ENCODE data around the gene CARMIL1. TPM values are rescaled to one million over a fixed set of nuclear protein-coding genes. Genes with fewer than 3 reads are reported as not detected.

CARMIL1 gene
- total and polyA plus RNA-seq, 2 donors from 2014 or later, result 22.3 to 51.1 TPM

DNA sequence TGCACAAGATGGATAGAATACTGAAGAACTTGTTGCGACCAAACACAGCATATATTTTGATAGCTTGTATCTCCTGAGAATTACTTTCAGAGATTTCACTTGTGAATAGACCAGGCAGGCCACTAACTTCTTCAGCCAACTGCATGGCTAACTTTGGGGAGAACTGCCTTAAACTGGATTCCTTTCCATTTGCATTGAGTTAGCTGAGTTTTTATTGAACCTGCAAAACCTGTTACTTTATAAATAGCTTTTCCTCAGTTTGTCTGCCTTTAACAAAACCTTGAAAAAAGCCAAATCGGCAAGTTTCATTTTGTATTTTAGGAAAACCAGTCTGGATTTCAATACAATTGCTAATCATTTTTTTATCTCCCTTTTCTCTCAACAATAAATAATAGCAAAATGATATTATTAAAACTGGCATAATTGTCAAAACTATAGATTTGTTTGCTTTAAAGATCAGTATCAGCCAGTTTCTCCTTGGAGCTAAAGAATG, 300.3 kb downstream of the CARMIL1 start:
- intact Hi-C loops (cut with DNase I), result no loop called here
- H3K36me3 ChIP-seq (ENCODE audit: control insufficient read depth in 2 of 3, insufficient read depth in 3 of 3, low read length in 3 of 3), result no peaks in the 10 kb centered on the region
- DNase-seq (peak in 2 of 5 donors; percentile 58 to 61), FAIRE-seq (no peak)
- peaks cover 0 to 4% (median 0%) of the 10 kb centered on the region in 3 donors for H3K4me1 ChIP-seq (ENCODE audit: control insufficient read depth in 2 of 3, insufficient read depth in 2 of 3, low read depth in 1 of 3, low read length in 3 of 3)
- no peaks in the 10 kb centered on the region for H3K9me3 ChIP-seq (ENCODE audit: control insufficient read depth in 2 of 3, insufficient read depth in 1 of 3, low read length in 3 of 3)
- H3K4me3 ChIP-seq (ENCODE audit: low read length in 3 of 3), result no peak overlapping the region
- H3K27me3 ChIP-seq (ENCODE audit: control insufficient read depth, insufficient read depth, low read length), result no peaks in the 10 kb centered on the region
- H3K9ac ChIP-seq (ENCODE audit: low read length in 3 of 3), result no peak overlapping the region
- H3K27ac ChIP-seq (ENCODE audit: low read depth in 2 of 2, low read length in 2 of 2), result peak overlapping the region in 1 of 2 donors; percentile 73
- TF ChIP-seq, protein P1, sequence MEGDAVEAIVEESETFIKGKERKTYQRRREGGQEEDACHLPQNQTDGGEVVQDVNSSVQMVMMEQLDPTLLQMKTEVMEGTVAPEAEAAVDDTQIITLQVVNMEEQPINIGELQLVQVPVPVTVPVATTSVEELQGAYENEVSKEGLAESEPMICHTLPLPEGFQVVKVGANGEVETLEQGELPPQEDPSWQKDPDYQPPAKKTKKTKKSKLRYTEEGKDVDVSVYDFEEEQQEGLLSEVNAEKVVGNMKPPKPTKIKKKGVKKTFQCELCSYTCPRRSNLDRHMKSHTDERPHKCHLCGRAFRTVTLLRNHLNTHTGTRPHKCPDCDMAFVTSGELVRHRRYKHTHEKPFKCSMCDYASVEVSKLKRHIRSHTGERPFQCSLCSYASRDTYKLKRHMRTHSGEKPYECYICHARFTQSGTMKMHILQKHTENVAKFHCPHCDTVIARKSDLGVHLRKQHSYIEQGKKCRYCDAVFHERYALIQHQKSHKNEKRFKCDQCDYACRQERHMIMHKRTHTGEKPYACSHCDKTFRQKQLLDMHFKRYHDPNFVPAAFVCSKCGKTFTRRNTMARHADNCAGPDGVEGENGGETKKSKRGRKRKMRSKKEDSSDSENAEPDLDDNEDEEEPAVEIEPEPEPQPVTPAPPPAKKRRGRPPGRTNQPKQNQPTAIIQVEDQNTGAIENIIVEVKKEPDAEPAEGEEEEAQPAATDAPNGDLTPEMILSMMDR (IDR thresholded peaks at IDR 0.05; ENCODE audit: borderline replicate concordance, extremely low read depth, insufficient read depth), result no peak

DNA sequence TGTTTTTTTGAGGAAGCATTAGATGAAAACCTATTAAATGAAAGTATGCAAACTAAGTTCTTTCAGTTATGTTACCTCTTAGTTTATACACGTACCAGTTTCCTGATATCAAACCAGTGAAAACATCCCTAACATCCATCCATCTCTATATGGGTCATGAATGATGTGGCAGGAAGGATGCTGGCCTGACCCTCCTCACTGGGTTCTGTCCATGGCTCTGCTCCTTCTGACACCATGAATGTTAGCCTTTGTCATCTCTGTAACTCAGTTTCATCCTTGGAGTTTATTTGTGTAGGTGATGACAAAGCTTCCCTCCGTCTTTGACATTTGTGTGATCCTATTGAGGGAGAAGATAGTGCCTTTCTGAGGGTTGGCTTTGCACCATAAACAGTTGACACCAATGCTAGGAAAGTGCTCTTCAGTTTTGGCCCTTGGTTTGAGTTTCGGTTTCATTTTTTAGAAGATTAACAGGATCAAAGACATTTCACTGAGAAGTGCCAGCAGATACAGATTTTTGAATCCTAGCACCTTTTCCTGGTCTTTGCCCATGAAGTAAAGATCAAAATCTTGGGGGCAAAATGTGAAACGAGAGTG, 300.8 kb downstream of the CARMIL1 start:
- H3K27ac ChIP-seq (ENCODE audit: low read depth in 2 of 2, low read length in 2 of 2), result peak overlapping the region; percentile 2 to 73
- TF ChIP-seq, protein P1 (IDR thresholded peaks at IDR 0.05; ENCODE audit: borderline replicate concordance, extremely low read depth, insufficient read depth), result no peak
- peaks cover 0 to 7% (median 0%) of the 10 kb centered on the region in 3 donors for H3K4me1 ChIP-seq (ENCODE audit: control insufficient read depth in 2 of 3, insufficient read depth in 2 of 3, low read depth in 1 of 3, low read length in 3 of 3)
- H3K4me3 ChIP-seq (ENCODE audit: low read length in 3 of 3), result no peak overlapping the region
- no peak for FAIRE-seq
- H3K9ac ChIP-seq (ENCODE audit: low read length in 3 of 3), result no peak overlapping the region
- intact Hi-C loops (cut with DNase I), result no loop called here
- H3K9me3 ChIP-seq (ENCODE audit: control insufficient read depth in 2 of 3, insufficient read depth in 1 of 3, low read length in 3 of 3), result no peaks in the 10 kb centered on the region
- no peak for DNase-seq
- no peaks in the 10 kb centered on the region for H3K36me3 ChIP-seq (ENCODE audit: control insufficient read depth in 2 of 3, insufficient read depth in 3 of 3, low read length in 3 of 3)
- no peaks in the 10 kb centered on the region for H3K27me3 ChIP-seq (ENCODE audit: control insufficient read depth, insufficient read depth, low read length)

DNA sequence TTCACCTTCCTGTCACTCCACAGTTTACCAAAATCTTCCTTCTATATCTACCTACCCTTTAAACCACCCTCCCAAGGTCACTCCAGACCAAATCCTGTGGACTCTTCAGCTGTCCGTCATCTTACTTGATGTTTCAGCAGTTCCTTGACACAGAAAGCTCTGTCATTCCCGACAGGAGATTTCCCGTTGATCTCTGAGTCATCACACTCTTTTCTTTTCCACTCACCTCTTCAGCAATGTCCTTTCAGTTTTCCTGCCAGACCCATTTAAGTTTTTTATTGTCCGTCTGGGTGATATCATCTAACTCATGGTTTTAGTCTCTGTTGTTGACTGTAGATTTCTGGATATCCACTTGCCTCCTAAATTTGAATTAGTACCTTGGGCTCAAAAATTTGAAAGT, 302.9 kb downstream of the CARMIL1 start:
- Histone ChIP-seq H3K9me3 (ENCODE audit: control insufficient read depth in 2 of 3, insufficient read depth in 1 of 3, low read length in 3 of 3) (no peaks in the 10 kb centered on the region), H3K27me3 (ENCODE audit: control insufficient read depth, insufficient read depth, low read length) (no peaks in the 10 kb centered on the region), H3K36me3 (ENCODE audit: control insufficient read depth in 2 of 3, insufficient read depth in 3 of 3, low read length in 3 of 3) (no peaks in the 10 kb centered on the region), H3K4me3 (ENCODE audit: low read length in 3 of 3) (no peak overlapping the region), H3K27ac (ENCODE audit: low read depth in 2 of 2, low read length in 2 of 2) (no peak overlapping the region), H3K4me1 (ENCODE audit: control insufficient read depth in 2 of 3, insufficient read depth in 2 of 3, low read depth in 1 of 3, low read length in 3 of 3) (peaks cover 0 to 7% (median 0%) of the 10 kb centered on the region in 3 donors), H3K9ac (ENCODE audit: low read length in 3 of 3) (no peak overlapping the region)
- DNase-seq (no peak), FAIRE-seq (no peak)
- intact Hi-C loops (cut with DNase I), result no loop called here
- TF ChIP-seq, protein P1 (IDR thresholded peaks at IDR 0.05; ENCODE audit: borderline replicate concordance, extremely low read depth, insufficient read depth), result no peak

All from kidney (tissue), 14 donors.